Measurements from ENCODE around the gene BORCS6. TPM values are rescaled to one million over a fixed set of nuclear protein-coding genes. Genes with fewer than 3 reads are reported as not detected.

BORCS6 gene
- total and polyA plus RNA-seq, 9 of the 15 experiments (the other 6 are each of a cell fraction or from before 2014, with no cell fraction given) = 0.01 to 7.4 (median 2.3) TPM

DNA sequence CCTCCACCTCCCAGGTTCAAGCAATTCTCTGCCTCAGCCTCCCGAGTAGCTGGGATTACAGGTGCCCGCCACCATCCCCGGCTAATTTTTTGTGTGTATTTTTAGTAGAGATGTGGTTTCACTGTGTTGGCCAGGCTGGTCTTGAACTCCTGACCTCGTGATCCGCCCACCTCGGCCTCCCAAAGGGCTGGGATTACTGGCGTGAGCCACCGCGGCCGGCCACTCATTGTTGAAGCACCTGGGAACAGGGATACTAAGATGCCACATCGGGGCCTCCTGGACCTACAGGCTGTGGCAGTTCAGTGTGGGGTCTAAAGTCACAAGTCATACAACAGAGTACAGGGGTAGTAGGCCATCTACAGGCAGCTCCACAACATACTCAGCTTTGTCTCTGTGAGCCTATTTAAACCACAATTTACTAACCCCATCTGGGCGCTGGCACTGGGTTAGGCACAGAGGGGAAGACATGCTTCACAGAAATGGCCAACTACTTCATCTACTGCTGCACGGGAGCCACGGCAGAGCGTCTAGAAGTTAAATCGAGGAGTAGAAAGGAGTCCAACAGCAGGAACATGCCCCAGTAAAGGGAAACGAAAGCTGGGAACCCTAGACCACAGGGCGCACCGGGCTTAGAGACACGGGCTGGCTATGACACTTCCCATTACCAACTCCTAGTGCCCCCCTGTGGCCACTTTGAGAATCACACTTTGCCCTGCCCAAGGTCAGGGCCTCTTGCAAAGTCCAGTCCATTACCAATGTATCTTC, 31.5 kb downstream of the BORCS6 start:
- no peaks in the 10 kb centered on the region for H3K9me3 ChIP-seq (replicated peaks; ENCODE audit: control insufficient read depth, insufficient read depth, low read depth, low read length)
- FAIRE-seq (peak; percentile 89), ATAC-seq (peak; percentile 47), DNase-seq (ENCODE audit: extremely low read depth in 1 of 4, low spot score in 3 of 4) (peak; percentile 45 to 89 (median 62))
- no peak overlapping the region for H3K4me3 ChIP-seq
- ChIA-PET CTCF (ENCODE audit: low intra/inter-chr PET ratio) (interaction anchor here (0.6 to 1.1 kb wide), 3 partner anchors 20 to 27 kb away, joined by 3 to 4 read pairs (median 3); no protein-coding TSS in a partner anchor), POLR2A (interaction anchor here (0.6 to 8.6 kb wide), 3 partner anchors 10 to 13 kb away, joined by 4 to 105 read pairs (median 5); no protein-coding TSS in a partner anchor)
- WGBS (ENCODE audit: insufficient coverage, low coverage, missing lambda C conversion rate) = 35% methylated on average over 17 of the region's 20 CpGs
- H3K36me3 ChIP-seq (ENCODE audit: control insufficient read depth, insufficient read depth, low read length) = peaks cover 29% of the 10 kb centered on the region; the same call in 2 of the 3 replicates
- intact Hi-C loops (cut with micrococcal nuclease) = no loop called here
- H3K27ac ChIP-seq (ENCODE audit: extremely low read depth, low read depth, low read length) = peak overlapping the region; percentile 74
- BruUV-seq (replicated peaks) = no TSS peak
- no peaks in the 10 kb centered on the region for H3K27me3 ChIP-seq (ENCODE audit: control insufficient read depth in 2 of 2, insufficient read depth in 2 of 2, low read length in 2 of 2)
- peak overlapping the region; percentile 24 for H3K4me2 ChIP-seq (ENCODE audit: insufficient read depth, low read length)
- H3K9me1 ChIP-seq (ENCODE audit: control insufficient read depth, insufficient read depth, low read length) = peaks cover 5% of the 10 kb centered on the region
- H2AFZ ChIP-seq (ENCODE audit: low read depth, low read length) = 0 out of 2 replicates have a peak overlapping the region, but pooled peaks have one; percentile 19
- H4K20me1 ChIP-seq (replicated peaks; ENCODE audit: control insufficient read depth, insufficient read depth, low read length) = 0 out of 2 replicates have a peak, but pooled peaks cover 12% of the 10 kb centered on the region
- H3K79me2 ChIP-seq (ENCODE audit: control insufficient read depth, insufficient read depth, low read length) = peaks cover 45% of the 10 kb centered on the region
- in situ Hi-C loops (cut with MboI) = no loop called here
- H3K4me1 ChIP-seq (replicated peaks in 1 of 2; ENCODE audit: control insufficient read depth in 2 of 2, insufficient read depth in 2 of 2, low read length in 2 of 2) = peaks cover 40 to 66% of the 10 kb centered on the region in 2 experiments
- peak overlapping the region in 1 of 2 experiments; percentile 48; a peak in 2 of 4 replicates for H3K9ac ChIP-seq (ENCODE audit: insufficient read depth in 1 of 2, low read depth in 2 of 2, low read length in 2 of 2)
- TF ChIP-seq SMAD4 (CRISPR knock-in tag; conservative IDR thresholded peaks at IDR 0.05) = no peak
- TF ChIP-seq, protein P1, sequence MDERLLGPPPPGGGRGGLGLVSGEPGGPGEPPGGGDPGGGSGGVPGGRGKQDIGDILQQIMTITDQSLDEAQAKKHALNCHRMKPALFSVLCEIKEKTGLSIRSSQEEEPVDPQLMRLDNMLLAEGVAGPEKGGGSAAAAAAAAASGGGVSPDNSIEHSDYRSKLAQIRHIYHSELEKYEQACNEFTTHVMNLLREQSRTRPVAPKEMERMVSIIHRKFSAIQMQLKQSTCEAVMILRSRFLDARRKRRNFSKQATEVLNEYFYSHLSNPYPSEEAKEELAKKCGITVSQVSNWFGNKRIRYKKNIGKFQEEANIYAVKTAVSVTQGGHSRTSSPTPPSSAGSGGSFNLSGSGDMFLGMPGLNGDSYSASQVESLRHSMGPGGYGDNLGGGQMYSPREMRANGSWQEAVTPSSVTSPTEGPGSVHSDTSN (CRISPR knock-in tag; IDR thresholded peaks at IDR 0.05; ENCODE audit: low read depth) = no peak
- TF ChIP-seq, protein P1 (tag; conservative IDR thresholded peaks at IDR 0.05; ENCODE audit: low read depth) = no peak
- no peak for TF ChIP-seq RBM15 (IDR thresholded peaks at IDR 0.05; ENCODE audit: insufficient read depth, low read length)
- TF ChIP-seq CSDE1 (IDR thresholded peaks at IDR 0.05) = no peak
- no peak for TF ChIP-seq ZNF12 (CRISPR knock-in tag; IDR thresholded peaks at IDR 0.05)
- TF ChIP-seq, protein P2, sequence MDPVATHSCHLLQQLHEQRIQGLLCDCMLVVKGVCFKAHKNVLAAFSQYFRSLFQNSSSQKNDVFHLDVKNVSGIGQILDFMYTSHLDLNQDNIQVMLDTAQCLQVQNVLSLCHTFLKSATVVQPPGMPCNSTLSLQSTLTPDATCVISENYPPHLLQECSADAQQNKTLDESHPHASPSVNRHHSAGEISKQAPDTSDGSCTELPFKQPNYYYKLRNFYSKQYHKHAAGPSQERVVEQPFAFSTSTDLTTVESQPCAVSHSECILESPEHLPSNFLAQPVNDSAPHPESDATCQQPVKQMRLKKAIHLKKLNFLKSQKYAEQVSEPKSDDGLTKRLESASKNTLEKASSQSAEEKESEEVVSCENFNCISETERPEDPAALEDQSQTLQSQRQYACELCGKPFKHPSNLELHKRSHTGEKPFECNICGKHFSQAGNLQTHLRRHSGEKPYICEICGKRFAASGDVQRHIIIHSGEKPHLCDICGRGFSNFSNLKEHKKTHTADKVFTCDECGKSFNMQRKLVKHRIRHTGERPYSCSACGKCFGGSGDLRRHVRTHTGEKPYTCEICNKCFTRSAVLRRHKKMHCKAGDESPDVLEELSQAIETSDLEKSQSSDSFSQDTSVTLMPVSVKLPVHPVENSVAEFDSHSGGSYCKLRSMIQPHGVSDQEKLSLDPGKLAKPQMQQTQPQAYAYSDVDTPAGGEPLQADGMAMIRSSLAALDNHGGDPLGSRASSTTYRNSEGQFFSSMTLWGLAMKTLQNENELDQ (CRISPR knock-in tag; IDR thresholded peaks at IDR 0.05; ENCODE audit: borderline replicate concordance) = no peak
- TF ChIP-seq CHCHD3 (CRISPR knock-in tag; IDR thresholded peaks at IDR 0.05) = no peak
- no peak for TF ChIP-seq RBM22 (IDR thresholded peaks at IDR 0.05; ENCODE audit: low read depth, low read length, poor library complexity, severe bottlenecking)
- no peak for TF ChIP-seq MXI1 (IDR thresholded peaks at IDR 0.05; ENCODE audit: low read depth, low read length)
- no peak for TF ChIP-seq KAT7 (CRISPR knock-in tag; IDR thresholded peaks at IDR 0.05; ENCODE audit: borderline replicate concordance)
- no peak for TF ChIP-seq NFIC (IDR thresholded peaks at IDR 0.05)
- no peak for TF ChIP-seq ELF1 (tag; IDR thresholded peaks at IDR 0.05)
- TF ChIP-seq ZNF561 (CRISPR knock-in tag; conservative IDR thresholded peaks at IDR 0.05) = no peak
- TF ChIP-seq ADNP (tag; IDR thresholded peaks at IDR 0.05) = no peak
- TF ChIP-seq DACH1 (IDR thresholded peaks at IDR 0.05; ENCODE audit: partially characterized antibody) = no peak
- no peak for TF ChIP-seq WHSC1 (IDR thresholded peaks at IDR 0.05; ENCODE audit: low read length)
- TF ChIP-seq CTBP1 (IDR thresholded peaks at IDR 0.05; ENCODE audit: borderline replicate concordance) = no peak; the same call in 1 of the 2 replicates
- no peak for TF ChIP-seq BCOR (IDR thresholded peaks at IDR 0.05)
